ENCODE measurements around the gene SRD5A3. TPM values are rescaled to one million over a fixed set of nuclear protein-coding genes. Genes with fewer than 3 reads are reported as not detected.

The SRD5A3 gene
- total RNA-seq, 1 donor, result 13.0 TPM

DNA sequence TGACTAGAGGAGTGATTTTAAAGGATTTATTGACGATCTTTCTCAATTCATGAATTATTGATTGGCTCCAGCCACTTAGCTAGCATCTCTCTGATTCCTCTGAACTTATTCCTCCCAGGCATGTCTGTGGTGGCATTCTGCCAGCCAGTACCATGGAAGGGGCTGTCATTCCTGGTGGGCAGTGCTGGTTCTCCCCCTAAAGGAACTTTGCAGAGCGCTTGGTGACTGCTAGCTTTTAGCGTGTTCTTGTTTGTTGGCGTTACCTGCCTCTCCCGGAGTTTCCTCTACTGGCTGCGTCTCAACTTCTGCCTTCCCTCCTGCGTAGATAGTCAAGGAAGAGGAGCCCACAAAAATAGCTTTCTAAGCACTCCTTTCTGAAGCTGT, 19.3 kb downstream of the SRD5A3 start:
- no peak overlapping the region for H3K27ac ChIP-seq (ENCODE audit: low read depth, low read length)
- H3K79me2 ChIP-seq (ENCODE audit: insufficient read depth, low read length), result no peaks in the 10 kb centered on the region
- no peaks in the 10 kb centered on the region for H3K27me3 ChIP-seq (ENCODE audit: insufficient read depth, low read length)
- no peaks in the 10 kb centered on the region for H3K9me3 ChIP-seq (ENCODE audit: low read depth, low read length)
- H3K4me2 ChIP-seq (ENCODE audit: insufficient read depth, low read length), result no peak overlapping the region
- TF ChIP-seq, protein P1, sequence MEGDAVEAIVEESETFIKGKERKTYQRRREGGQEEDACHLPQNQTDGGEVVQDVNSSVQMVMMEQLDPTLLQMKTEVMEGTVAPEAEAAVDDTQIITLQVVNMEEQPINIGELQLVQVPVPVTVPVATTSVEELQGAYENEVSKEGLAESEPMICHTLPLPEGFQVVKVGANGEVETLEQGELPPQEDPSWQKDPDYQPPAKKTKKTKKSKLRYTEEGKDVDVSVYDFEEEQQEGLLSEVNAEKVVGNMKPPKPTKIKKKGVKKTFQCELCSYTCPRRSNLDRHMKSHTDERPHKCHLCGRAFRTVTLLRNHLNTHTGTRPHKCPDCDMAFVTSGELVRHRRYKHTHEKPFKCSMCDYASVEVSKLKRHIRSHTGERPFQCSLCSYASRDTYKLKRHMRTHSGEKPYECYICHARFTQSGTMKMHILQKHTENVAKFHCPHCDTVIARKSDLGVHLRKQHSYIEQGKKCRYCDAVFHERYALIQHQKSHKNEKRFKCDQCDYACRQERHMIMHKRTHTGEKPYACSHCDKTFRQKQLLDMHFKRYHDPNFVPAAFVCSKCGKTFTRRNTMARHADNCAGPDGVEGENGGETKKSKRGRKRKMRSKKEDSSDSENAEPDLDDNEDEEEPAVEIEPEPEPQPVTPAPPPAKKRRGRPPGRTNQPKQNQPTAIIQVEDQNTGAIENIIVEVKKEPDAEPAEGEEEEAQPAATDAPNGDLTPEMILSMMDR (IDR thresholded peaks at IDR 0.05; ENCODE audit: extremely low read depth, low read depth, low read length), result no peak
- H3K4me1 ChIP-seq (ENCODE audit: insufficient read depth, low read length), result no peaks in the 10 kb centered on the region
- no peak overlapping the region for H2AFZ ChIP-seq (ENCODE audit: low read length)
- no peak for DNase-seq (ENCODE audit: insufficient read length, low spot score, missing footprints)
- no peak overlapping the region for H3K4me3 ChIP-seq (ENCODE audit: insufficient read depth, low read length)
- H4K20me1 ChIP-seq (ENCODE audit: insufficient read depth, low read length), result no peaks in the 10 kb centered on the region
- no peaks in the 10 kb centered on the region for H3K36me3 ChIP-seq (ENCODE audit: insufficient read depth, low read length)

DNA sequence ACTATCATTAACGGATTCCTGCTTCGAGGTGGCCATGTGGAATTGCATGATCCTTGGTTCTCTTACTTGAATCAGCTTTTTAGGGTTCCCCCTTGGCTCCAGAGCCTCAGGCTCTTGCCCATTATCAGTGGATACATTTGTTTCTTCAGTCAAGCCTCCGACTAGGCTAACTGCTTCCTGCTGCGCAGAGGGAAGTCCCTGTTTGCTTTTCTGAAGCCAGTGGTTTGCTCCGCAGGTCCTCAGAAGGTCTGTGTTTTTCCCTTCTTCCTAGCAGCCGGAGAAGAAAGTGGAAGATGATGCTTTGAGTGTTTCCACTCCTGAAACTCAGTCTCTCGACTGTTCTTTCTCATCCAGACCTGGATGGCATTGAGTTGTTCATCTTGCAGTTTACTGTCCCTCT, 20.6 kb downstream of the SRD5A3 start:
- H3K36me3 ChIP-seq (ENCODE audit: insufficient read depth, low read length), result no peaks in the 10 kb centered on the region

DNA sequence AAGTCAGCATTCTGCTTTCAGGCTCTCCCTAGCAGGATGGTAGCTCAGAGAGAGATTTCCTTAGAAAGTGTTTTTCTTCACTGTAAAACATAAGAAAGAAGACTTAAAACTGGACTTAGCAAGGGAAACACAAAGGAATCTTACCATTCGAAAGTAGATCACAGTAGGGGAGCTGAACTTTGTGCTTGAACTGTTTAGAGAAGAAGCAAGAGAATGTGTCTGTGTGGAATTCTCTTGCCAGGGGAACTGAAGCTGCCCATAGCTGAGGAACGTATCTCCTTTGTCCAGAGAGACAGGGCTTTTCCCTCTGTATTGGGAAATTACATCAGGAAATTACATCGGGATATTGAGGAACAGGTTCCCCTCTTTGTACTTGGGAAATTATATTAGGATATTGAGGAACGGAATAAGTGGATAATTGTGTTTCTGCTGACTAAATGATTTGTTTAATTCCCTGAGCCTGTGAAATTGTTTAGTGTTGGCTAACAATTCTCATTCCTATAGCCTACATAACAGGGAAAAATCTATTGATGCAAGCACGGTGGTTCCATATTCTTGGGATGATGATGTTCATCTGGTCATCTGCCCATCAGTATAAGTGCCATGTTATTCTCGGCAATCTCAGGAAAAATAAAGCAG, 21.2 kb downstream of the SRD5A3 start:
- Histone ChIP-seq H3K27ac (ENCODE audit: low read depth, low read length) (no peak overlapping the region), H3K4me3 (ENCODE audit: insufficient read depth, low read length) (no peak overlapping the region), H3K9me3 (ENCODE audit: low read depth, low read length) (no peaks in the 10 kb centered on the region), H3K27me3 (ENCODE audit: insufficient read depth, low read length) (no peaks in the 10 kb centered on the region), H3K79me2 (ENCODE audit: insufficient read depth, low read length) (no peaks in the 10 kb centered on the region), H3K4me1 (ENCODE audit: insufficient read depth, low read length) (no peaks in the 10 kb centered on the region), H4K20me1 (ENCODE audit: insufficient read depth, low read length) (no peaks in the 10 kb centered on the region), H2AFZ (ENCODE audit: low read length) (no peak overlapping the region), H3K36me3 (ENCODE audit: insufficient read depth, low read length) (no peaks in the 10 kb centered on the region), H3K4me2 (ENCODE audit: insufficient read depth, low read length) (no peak overlapping the region)
- no peak for DNase-seq (ENCODE audit: insufficient read length, low spot score, missing footprints)
- TF ChIP-seq, protein P1 (IDR thresholded peaks at IDR 0.05; ENCODE audit: extremely low read depth, low read depth, low read length), result no peak

More for the DNA sequence above, 20.6 kb downstream of the SRD5A3 start:
- no peak overlapping the region for H3K27ac ChIP-seq (ENCODE audit: low read depth, low read length)
- H2AFZ ChIP-seq (ENCODE audit: low read length), result no peak overlapping the region
- H3K4me3 ChIP-seq (ENCODE audit: insufficient read depth, low read length), result no peak overlapping the region
- H3K79me2 ChIP-seq (ENCODE audit: insufficient read depth, low read length), result no peaks in the 10 kb centered on the region
- no peaks in the 10 kb centered on the region for H3K4me1 ChIP-seq (ENCODE audit: insufficient read depth, low read length)
- no peaks in the 10 kb centered on the region for H3K27me3 ChIP-seq (ENCODE audit: insufficient read depth, low read length)
- H4K20me1 ChIP-seq (ENCODE audit: insufficient read depth, low read length), result no peaks in the 10 kb centered on the region
- no peaks in the 10 kb centered on the region for H3K9me3 ChIP-seq (ENCODE audit: low read depth, low read length)
- TF ChIP-seq, protein P1 (IDR thresholded peaks at IDR 0.05; ENCODE audit: extremely low read depth, low read depth, low read length), result no peak
- no peak for DNase-seq (ENCODE audit: insufficient read length, low spot score, missing footprints)
- H3K4me2 ChIP-seq (ENCODE audit: insufficient read depth, low read length), result no peak overlapping the region

DNA sequence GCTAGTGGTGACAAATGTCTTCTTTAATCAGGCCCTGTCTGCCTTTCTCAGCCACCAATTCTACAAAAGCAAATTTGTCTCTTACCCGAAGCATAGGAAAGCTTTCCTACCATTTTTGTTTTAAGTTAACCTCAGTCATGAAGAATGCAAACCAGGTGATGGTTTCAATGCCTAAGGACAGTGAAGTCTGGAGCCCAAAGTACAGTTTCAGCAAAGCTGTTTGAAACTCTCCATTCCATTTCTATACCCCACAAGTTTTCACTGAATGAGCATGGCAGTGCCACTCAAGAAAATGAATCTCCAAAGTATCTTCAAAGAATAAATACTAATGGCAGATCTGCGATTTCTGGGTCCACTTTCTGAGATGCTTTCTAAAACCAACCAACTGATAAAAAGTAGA, 23.9 kb downstream of the SRD5A3 start:
- TF ChIP-seq, protein P1 (IDR thresholded peaks at IDR 0.05; ENCODE audit: extremely low read depth, low read depth, low read length), result no peak
- DNase-seq (ENCODE audit: insufficient read length, low spot score, missing footprints), result no peak
- H3K9me3 ChIP-seq (ENCODE audit: low read depth, low read length), result no peaks in the 10 kb centered on the region
- no peaks in the 10 kb centered on the region for H3K79me2 ChIP-seq (ENCODE audit: insufficient read depth, low read length)
- no peaks in the 10 kb centered on the region for H3K36me3 ChIP-seq (ENCODE audit: insufficient read depth, low read length)
- H3K4me1 ChIP-seq (ENCODE audit: insufficient read depth, low read length), result no peaks in the 10 kb centered on the region
- no peak overlapping the region for H3K27ac ChIP-seq (ENCODE audit: low read depth, low read length)
- no peak overlapping the region for H2AFZ ChIP-seq (ENCODE audit: low read length)
- H3K4me2 ChIP-seq (ENCODE audit: insufficient read depth, low read length), result no peak overlapping the region
- H3K4me3 ChIP-seq (ENCODE audit: insufficient read depth, low read length), result no peak overlapping the region
- no peaks in the 10 kb centered on the region for H4K20me1 ChIP-seq (ENCODE audit: insufficient read depth, low read length)
- no peaks in the 10 kb centered on the region for H3K27me3 ChIP-seq (ENCODE audit: insufficient read depth, low read length)

Measured in osteoblast (primary cell).